Dedifferentiated amniotic fluid mesenchymal stem cell (primary cell): Measurements from ENCODE around the gene PDGFD.

Source experiments
- DNase-seq: peaks from one replicate; pipeline ENCODE4 v3.0.0-alpha.2; 2016; ENCODE audit errors: extremely low spot score

Gene PDGFD

GRCh38 chr11:103958475-103959215, 205.3 kb downstream of the PDGFD start:
- no peak for DNase-seq

DNA sequence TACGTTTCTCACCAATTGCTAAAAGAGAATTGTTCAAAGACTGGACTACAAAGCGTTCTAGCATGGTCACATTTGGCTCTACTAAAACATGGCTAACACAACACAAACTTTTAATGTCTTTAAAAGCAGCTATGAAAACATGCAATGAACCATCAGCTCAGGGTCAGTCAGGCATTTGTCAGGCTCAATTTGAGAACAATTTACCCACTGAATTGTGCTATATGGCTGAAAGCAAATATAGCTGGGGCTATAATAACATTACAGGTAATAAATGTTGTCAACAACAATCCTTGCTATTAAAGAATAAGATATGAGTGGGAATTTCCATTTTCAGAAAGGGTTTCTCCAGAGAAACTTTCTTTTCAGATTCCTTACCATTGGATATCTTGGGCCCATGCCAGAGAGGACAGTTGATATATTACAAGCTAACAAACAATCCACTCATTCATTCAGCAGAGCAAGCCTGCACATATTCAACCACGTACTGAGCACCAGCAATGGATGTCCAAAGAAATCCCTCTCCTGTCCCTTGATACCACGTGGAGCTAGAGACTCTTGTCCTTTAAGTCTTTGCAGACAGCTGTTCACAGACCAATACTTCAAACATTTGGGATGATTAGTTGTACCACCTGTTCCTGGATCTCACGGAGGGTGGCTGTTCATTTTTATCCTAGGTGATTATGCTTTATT, 210.0 kb downstream of the PDGFD start:
- DNase-seq: no peak

GRCh38 chr11:103949781-103950180, 214.2 kb downstream of the PDGFD start:
- no peak for DNase-seq

- DNase-seq: no peak
Observed at GRCh38 chr11:103948187-103948763, 215.7 kb downstream of the PDGFD start.

DNA sequence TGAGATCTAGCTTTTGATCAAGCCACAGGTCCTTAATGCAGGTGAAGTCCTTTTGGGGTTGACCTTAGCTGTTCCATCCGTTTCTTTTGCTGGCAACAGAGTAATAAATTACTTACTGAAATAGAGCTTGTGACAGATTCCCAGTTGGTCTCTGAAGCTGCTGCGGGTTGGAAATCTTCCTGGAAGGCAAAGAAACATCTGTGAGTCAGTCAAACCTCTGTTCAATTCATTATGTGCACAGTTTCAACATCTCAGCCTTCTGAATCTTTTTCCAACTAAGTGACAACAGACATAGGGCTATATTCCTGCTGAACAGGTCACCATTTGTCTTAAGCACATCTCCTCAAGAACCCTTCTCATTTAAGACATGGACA, 216.4 kb downstream of the PDGFD start:
- DNase-seq: peak; percentile 51

DNA sequence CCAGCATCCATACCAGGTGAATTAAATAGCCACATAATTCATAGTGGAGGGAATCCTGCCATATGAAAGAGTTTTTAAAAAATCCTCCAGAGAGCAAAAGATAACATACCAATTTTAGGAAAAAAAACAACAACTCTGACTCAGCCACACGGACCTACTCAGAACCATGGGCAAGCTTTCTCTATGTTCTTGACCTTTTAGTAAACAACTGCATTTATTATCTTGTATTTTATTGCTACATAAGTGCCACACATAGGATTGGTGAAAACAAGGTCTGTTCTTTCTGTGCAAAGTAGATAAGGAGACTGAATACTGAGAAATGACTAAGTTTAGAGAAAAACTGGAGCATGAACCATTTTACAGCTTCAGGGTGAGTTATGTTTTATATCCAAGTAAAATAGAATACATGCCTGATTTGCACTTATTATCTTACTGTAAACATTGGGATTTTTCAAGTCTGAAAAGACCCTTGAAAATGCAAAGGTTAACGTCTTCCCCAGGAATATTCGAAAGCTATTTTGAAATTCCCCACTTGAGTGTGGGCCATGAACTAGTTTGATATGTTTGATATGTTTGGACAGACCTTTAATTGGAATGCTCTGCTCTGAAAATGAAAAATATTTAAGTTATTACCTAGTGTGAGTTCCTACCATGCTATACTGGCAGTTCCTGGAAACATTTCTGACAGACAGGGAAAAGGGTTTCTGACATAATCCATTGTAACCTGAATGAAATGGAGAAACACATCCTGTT, 217.0 kb downstream of the PDGFD start:
- no peak for DNase-seq

DNA sequence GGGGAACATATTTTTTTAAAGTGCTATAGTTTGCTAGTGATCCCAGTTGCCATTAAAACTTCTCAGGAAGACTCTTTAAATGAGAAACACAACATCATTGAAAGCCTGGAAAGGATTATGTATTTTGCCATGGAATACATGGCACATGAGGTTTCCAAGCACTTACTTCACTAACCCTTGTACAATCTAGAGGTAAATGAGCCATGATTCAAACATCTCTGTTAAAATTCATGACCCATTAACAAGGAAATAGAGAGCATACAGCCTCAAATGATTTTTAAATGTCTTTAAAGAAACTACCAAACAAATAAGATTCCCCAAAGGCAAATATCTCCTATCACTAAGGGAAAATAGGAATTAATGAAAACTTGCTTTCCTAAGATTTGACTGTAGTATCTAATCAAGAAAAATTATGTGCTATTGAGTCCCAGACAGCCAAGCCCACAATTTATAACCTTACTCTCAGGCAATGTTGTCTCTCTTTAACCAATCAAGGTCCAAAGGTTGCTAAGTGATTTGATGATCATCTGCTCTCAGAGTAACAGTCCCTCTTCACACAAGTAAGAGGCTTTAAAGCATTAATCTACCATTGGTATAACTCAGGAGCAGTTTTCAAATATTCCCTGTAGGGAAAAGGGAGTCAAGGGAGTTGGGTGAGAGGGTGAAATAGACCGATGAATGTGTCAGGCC, 219.6 kb downstream of the PDGFD start:
- DNase-seq: no peak

- DNase-seq: no peak
Observed at GRCh38 chr11:103942646-103943045, 221.3 kb downstream of the PDGFD start.

- no peak for DNase-seq
Observed at GRCh38 chr11:103940551-103940950, 223.4 kb downstream of the PDGFD start.

DNA sequence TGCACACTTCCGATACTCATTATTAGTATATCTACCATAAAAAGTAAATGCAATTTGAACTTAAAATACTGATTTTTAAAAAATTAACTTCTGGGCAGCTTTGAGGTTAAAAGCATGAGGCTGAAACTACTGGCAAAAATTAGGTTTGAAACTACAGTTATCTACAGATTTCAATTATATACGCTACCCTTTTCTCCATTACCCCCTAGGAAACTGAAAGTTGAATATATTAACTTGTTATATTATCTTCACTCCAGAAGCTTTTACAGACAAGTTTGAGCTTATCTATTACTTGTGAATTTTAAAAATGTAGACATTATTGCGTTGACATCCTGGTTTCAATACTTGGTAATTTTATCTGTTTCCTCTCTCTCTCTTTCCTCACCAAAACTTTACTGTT, 224.3 kb downstream of the PDGFD start:
- no peak for DNase-seq

GRCh38 chr11:103936059-103936458, 227.9 kb downstream of the PDGFD start:
- no peak for DNase-seq

DNA sequence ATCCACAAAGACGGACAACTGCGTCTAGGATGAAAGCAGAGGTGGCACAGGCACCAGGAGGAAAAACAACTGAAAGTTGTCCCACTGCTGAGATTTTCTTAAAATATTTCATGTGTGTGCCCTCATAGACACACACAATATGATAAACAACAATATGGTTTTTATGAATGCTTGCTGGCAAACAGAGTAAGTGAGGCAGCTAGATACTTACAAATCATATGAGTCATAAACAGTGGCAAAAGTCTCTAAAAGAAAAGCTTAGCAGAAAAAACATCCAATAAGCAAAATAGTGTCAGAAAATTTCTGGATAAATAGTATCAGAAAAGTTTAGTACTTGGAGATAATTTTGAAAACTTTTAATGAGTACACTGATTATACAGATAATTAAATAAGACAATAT, 228.7 kb downstream of the PDGFD start:
- no peak for DNase-seq

GRCh38 chr11:103929170-103929903, 234.6 kb downstream of the PDGFD start:
- no peak for DNase-seq

- no peak for DNase-seq
Observed at GRCh38 chr11:103928802-103929161, 235.2 kb downstream of the PDGFD start.

- no peak for DNase-seq
Observed at GRCh38 chr11:103928040-103928801, 235.7 kb downstream of the PDGFD start.

- DNase-seq: peak; percentile 30
Observed at GRCh38 chr11:103927535-103927934, 236.4 kb downstream of the PDGFD start.

DNA sequence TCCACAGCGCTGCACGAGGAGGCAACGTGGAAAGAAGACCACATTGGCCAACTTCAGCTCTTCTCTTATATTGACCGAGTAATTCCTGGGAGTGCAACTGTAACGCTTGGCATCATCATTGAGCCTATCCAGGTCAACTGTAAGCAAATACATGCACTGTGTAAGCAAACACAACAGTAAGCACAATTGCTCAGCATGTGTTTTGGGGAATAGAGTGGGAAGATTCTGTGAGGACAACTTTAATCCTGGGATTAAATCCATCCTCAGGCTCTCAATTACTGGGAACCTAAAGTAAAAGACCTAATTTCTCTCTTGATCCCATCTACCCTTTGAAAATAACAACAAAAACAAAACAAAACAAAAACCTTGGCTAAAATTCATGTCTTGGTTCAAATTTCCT, 237.0 kb downstream of the PDGFD start:
- no peak for DNase-seq

DNA sequence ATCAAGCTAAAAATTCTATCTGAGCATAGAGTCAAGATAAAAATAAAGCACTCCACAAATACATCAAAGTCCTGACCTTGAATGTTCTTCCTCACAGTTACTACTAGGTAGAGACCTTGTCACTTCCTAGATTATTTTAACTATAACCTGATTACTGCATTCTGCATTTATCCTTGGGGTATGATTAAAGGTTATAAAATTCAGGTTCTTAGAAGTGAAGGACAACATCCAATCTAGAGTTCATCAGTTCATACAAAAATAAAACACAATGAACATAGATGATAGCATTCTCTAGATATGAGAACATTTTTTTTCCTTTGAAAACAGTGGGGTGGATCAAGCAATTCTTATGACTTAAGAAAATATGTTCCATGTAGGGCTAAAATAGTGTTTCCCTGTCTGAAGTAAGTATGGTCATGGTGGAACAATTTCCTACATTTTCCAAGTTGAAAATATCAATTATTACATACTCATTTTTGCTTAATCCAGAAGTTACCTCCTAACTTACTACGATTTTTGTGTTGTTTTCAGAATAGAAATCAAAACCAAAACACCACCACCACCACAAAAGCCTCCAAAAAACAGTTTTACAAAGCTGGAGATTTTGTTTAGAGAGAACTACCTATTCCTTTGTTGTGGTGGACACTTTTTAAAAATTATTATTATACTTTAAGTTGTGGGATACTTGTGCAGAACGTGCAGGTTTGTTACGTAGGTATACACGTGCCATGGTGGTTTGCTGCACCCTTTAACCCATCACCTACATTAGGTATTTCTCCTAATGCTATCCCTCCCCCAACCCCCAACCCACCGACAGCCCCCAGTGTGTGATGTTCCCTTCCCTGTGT, 239.6 kb downstream of the PDGFD start:
- no peak for DNase-seq

DNA sequence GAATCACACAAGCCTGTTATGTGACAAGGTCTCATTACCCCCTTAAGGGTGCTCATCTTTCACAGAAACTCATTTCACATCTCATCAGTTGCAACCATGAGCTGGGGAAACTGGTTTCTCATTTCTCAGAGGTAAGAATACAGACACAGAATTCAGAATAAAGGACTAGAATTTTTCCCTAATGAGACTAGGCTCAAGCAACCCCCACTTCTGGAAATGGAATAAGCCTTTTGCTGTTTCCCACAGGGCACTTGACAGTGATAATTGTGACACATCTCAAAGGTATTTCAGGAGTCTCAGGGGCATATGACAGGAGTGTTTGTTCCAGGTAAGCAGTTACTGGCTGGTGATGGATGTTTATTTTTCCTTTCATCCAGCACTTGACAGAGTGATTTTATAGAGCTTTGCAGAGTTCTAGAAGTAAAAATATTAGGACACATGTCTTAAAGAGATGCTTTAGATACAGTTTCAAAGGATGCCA, 240.5 kb downstream of the PDGFD start:
- no peak for DNase-seq
